BJ (cell line): Measurements from ENCODE around the gene CLEC4A. TPM values are rescaled to one million over a fixed set of nuclear protein-coding genes. Genes with fewer than 3 reads are reported as not detected.
"Not testable (repeated sequence)": the region's sequence is repeated elsewhere in the genome, so short reads cannot be mapped to it uniquely, and the experiment has no call there.

Experiments used
- CTCF ChIA-PET: fragments of 350-600 bp; formaldehyde crosslinking; extraction: SDS; loops from one replicate; lab custom pipeline; 2021; ENCODE audit warnings: antibody characterized with exemption, inconsistent platforms; lab: Yijun Ruan, JAX
- POLR2A ChIA-PET: fragments of 300-600 bp; sonication (Branson Sonifier 250); formaldehyde crosslinking; extraction: SDS; loops from one replicate; lab custom pipeline; 2021; ENCODE audit warnings: antibody characterized with exemption; lab: Charles Lee
- DNase-seq: peaks from one replicate; pipeline ENCODE4 v3.0.0-alpha.2; 2011; ENCODE audit warnings: low read depth
- H3K27me3 ChIP-seq: 2 replicates; pipeline ENCODE4 v1.6.0; 2011; ENCODE audit warnings: low read length; ENCODE audit not compliant: control insufficient read depth, insufficient read depth
- H3K36me3 ChIP-seq: 2 replicates; pipeline ENCODE4 v1.5.1; 2011; ENCODE audit warnings: low read length; ENCODE audit not compliant: control insufficient read depth, insufficient read depth
- H3K4me3 ChIP-seq: 2 replicates; pipeline ENCODE4 v1.5.1; 2011; ENCODE audit warnings: low read depth, mild to moderate bottlenecking, control low read depth, low read length
- polyA plus RNA-seq: library from polyadenylated mRNA; depleted of rRNA; stranded (reverse); fragments of >200 nt; gene quantifications from 2 replicates; pipeline ENCODE4 v1.2.3, GENCODE V29; 2011
- TF ChIP-seq, protein P1 (sequence below): IDR thresholded peaks from 2 replicates; pipeline ENCODE4 v1.5.1; 2011; ENCODE audit warnings: low read depth, mild to moderate bottlenecking, control low read depth, inconsistent platforms, low read length, moderate library complexity; ENCODE audit not compliant: insufficient read depth

The CLEC4A gene
- polyA plus RNA-seq, 1 experiment = 0.26 TPM

DNA sequence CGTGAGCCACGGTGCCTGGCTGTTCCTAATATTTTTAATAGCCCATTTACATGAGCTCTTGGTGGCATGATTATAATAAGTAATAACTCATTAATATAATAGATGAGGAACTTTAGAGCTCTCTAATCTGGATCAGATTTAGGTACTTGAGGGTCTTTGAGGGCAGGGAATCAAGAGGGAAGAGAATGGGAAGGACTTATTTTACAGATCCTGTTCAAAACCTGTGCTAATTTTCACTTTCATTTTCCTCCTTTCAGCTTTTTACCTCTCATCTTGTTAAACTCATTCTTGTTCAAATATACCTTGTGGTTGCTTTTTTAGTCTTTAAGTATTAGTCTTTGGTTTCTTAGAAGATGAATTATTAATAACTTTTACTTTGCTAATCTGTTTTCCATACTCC is 35.8 kb upstream of the CLEC4A start:
- Histone ChIP-seq H3K27me3 (no peaks in the 10 kb centered on the region), H3K36me3 (peaks cover 11% of the 10 kb centered on the region), H3K4me3 (no peak overlapping the region)
- POLR2A ChIA-PET = no interaction called here
- CTCF ChIA-PET = no interaction called here
- TF ChIP-seq, protein P1, sequence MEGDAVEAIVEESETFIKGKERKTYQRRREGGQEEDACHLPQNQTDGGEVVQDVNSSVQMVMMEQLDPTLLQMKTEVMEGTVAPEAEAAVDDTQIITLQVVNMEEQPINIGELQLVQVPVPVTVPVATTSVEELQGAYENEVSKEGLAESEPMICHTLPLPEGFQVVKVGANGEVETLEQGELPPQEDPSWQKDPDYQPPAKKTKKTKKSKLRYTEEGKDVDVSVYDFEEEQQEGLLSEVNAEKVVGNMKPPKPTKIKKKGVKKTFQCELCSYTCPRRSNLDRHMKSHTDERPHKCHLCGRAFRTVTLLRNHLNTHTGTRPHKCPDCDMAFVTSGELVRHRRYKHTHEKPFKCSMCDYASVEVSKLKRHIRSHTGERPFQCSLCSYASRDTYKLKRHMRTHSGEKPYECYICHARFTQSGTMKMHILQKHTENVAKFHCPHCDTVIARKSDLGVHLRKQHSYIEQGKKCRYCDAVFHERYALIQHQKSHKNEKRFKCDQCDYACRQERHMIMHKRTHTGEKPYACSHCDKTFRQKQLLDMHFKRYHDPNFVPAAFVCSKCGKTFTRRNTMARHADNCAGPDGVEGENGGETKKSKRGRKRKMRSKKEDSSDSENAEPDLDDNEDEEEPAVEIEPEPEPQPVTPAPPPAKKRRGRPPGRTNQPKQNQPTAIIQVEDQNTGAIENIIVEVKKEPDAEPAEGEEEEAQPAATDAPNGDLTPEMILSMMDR = no peak
- DNase-seq = no peak

DNA sequence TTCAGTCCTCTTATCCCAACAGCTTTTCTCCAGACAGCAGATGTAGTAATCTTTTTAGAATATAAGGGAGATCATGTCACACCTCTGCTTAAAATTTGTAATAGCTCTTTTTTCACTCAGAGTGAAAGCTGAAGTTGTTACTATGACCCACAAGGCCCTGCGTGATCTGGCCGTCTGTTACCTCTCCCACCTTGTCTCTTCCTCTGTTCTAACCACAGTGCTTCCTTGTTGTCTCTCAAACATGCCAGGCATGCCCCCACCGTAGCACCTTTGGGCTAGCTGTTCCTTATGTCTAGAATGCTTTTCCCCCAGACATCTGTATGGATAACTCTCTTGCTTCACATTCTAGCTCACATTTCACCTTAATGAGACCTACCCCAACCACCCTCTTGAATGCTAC is 34.8 kb upstream of the CLEC4A start:
- H3K36me3 ChIP-seq = peaks cover 13% of the 10 kb centered on the region
- H3K27me3 ChIP-seq = no peaks in the 10 kb centered on the region
- POLR2A ChIA-PET = no interaction called here
- no peak overlapping the region for H3K4me3 ChIP-seq
- TF ChIP-seq, protein P1 = no peak
- no peak for DNase-seq
- CTCF ChIA-PET = interaction anchor here (1.2 kb wide), 1 partner anchor 9 kb away, joined by 3 read pairs; no protein-coding TSS in a partner anchor

DNA sequence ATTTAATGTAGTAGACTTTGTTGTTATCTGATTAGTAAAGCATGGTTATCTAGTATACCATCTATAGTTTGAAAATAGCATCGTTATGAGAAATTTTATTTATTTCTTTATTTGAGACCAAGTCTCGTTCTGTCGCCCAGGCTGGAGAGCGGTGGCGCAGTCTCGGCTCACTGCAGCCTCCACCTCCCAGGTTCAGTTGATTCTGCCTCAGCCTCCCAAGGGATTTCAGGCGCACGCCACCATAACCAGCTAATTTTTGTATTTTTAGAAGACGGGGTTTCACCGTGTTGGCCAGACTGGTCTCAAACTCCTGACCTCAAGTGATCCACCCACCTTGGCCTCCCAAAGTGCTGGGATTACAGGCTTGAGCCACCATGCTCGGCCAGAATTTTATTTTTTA is 34.1 kb upstream of the CLEC4A start:
- DNase-seq, POLR2A ChIA-PET, H3K4me3 ChIP-seq, H3K27me3 ChIP-seq: not testable (repeated sequence)
- peaks cover 13% of the 10 kb centered on the region for H3K36me3 ChIP-seq
- CTCF ChIA-PET = interaction anchor here (1.2 kb wide), 1 partner anchor 8 kb away, joined by 3 read pairs; no protein-coding TSS in a partner anchor

DNA sequence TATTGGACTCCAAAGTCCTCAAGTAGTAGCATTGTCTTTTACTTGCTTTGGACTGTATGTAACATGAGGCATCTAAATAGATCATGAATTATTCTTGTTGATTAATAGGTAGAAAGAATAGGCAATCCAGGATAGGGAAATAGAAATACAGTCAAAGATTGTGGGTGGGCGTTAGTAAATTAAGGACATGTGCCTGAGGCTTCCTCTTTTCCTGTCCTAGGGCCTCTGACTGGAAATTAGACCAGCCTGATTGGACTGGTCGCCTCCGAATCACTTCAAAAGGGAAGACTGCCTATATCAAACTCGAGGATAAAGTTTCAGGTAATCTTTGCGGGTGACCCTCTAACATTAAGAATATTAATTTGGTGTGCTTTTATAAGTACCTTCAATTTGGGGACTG is 33.7 kb upstream of the CLEC4A start:
- TF ChIP-seq, protein P1 = no peak
- POLR2A ChIA-PET = no interaction called here
- Histone ChIP-seq H3K4me3 (no peak overlapping the region), H3K27me3 (no peaks in the 10 kb centered on the region), H3K36me3 (peaks cover 13% of the 10 kb centered on the region)
- CTCF ChIA-PET = no interaction called here
- no peak for DNase-seq

DNA sequence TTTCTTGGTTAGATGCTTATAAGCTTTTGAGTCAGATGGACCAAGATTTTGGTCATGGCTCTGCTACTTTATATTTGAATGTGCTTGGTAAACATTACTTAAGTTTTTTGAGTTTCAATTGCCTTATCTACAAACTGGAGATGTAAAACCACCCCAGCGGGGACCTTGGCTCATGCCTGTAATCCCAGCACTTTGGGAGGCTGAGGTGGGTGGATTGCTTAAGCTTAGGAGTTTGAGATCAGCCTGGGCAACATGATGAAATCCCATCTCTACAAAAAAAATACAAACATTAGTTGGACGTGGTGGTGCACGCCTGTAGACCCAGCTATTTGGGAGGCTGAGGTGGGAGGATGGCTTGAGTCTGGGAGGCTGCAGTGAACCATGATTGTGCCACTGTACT is 30.1 kb upstream of the CLEC4A start:
- TF ChIP-seq, protein P1 = no peak
- no peak overlapping the region for H3K4me3 ChIP-seq
- no peak for DNase-seq
- peaks cover 14% of the 10 kb centered on the region for H3K36me3 ChIP-seq
- ChIA-PET POLR2A (no interaction called here), CTCF (no interaction called here)
- H3K27me3 ChIP-seq = no peaks in the 10 kb centered on the region

DNA sequence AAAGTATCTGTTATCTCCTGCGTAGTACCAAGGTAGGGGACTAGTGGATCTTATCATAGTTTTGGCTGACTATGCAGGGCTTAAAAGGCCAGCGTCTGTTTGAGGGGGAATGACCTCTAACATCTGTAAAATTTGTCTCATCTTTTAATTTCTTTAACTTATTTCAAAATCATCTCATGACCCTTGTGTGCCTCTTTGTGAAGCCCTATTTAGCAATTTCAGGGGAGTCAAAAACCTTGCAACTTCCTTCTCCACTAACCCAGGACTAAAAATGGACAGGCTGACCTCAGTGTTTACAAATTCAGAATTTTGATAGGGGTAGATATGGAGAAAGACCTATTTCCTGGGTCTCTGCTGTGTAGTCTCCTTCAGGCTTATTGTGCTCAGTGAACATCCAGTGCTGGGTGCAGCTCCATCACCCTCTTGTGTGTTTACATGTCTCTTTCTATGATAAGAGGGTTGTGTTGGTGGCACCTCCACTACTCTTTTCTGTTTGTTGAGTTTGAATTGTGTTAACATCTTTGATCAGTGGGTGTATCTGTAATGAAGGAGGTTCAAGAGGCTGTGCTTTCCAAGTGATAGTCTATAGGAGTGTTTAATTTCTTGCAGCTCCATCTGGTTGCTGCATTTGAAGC is 27.0 kb upstream of the CLEC4A start:
- H3K36me3 ChIP-seq = peaks cover 14% of the 10 kb centered on the region
- POLR2A ChIA-PET = no interaction called here

More for the DNA sequence above, 27.0 kb upstream of the CLEC4A start:
- DNase-seq = no peak
- CTCF ChIA-PET = no interaction called here
- Histone ChIP-seq H3K27me3 (no peaks in the 10 kb centered on the region), H3K4me3 (no peak overlapping the region)
- TF ChIP-seq, protein P1 = no peak
